BJ (cell line): Measurements from ENCODE around the gene GPR108. TPM values are rescaled to one million over a fixed set of nuclear protein-coding genes. Genes with fewer than 3 reads are reported as not detected.

Experiments used
- CTCF ChIA-PET: fragments of 350-600 bp; formaldehyde crosslinking; extraction: SDS; loops from one replicate; lab custom pipeline; 2021; ENCODE audit warnings: antibody characterized with exemption, inconsistent platforms; lab: Yijun Ruan, JAX
- POLR2A ChIA-PET: fragments of 300-600 bp; sonication (Branson Sonifier 250); formaldehyde crosslinking; extraction: SDS; loops from one replicate; lab custom pipeline; 2021; ENCODE audit warnings: antibody characterized with exemption; lab: Charles Lee
- DNase-seq: peaks from one replicate; pipeline ENCODE4 v3.0.0-alpha.2; 2011; ENCODE audit warnings: low read depth
- H3K27me3 ChIP-seq: 2 replicates; pipeline ENCODE4 v1.6.0; 2011; ENCODE audit warnings: low read length; ENCODE audit not compliant: control insufficient read depth, insufficient read depth
- H3K36me3 ChIP-seq: 2 replicates; pipeline ENCODE4 v1.5.1; 2011; ENCODE audit warnings: low read length; ENCODE audit not compliant: control insufficient read depth, insufficient read depth
- H3K4me3 ChIP-seq: 2 replicates; pipeline ENCODE4 v1.5.1; 2011; ENCODE audit warnings: low read depth, mild to moderate bottlenecking, control low read depth, low read length
- polyA plus RNA-seq: library from polyadenylated mRNA; depleted of rRNA; stranded (reverse); fragments of >200 nt; gene quantifications from 2 replicates; pipeline ENCODE4 v1.2.3, GENCODE V29; 2011
- TF ChIP-seq, protein P1 (sequence below): IDR thresholded peaks from 2 replicates; pipeline ENCODE4 v1.5.1; 2011; ENCODE audit warnings: low read depth, mild to moderate bottlenecking, control low read depth, inconsistent platforms, low read length, moderate library complexity; ENCODE audit not compliant: insufficient read depth

The GPR108 gene
- polyA plus RNA-seq, 1 experiment: 71.4 TPM

DNA sequence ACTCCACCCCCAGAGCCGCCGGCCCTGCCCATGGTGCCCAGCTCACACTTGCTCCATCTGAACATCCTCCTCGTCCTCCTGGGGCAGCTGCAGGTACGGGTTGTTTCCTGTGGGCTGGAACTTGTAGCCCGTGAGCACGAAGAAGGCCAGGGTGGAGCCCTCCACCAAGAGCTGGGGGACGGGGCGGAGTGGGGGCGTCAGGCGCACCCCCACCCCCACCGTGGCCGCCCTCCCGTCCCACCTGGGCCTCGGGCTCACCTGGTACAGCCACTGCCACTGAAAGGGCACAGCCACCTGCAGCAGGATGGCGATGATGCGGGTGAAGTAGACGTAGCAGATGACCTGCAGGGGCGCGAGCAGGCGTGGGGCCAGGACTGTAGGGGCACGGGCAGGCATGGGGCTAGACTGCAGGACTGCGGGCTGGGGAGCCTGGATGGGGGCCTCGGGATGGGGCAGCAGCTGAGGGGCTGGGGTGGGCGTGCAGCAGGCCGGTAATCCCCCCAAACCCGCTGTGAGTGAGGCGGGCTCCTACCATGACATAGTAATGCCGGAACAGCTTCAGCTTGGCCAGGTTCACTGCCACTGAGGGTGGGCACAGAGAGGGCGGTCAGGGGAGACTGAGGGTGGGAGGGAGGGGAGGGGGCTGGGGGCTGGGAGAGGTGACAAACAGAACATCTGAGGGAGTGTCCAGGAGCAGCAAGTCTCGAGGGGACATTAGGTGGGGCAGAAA, 6.3 kb downstream of the GPR108 start:
- Histone ChIP-seq H3K4me3 (no peak overlapping the region), H3K36me3 (peaks cover 13% of the 10 kb centered on the region), H3K27me3 (no peaks in the 10 kb centered on the region)
- ChIA-PET POLR2A (no interaction called here), CTCF (no interaction called here)
- DNase-seq: no peak
- TF ChIP-seq, protein P1, sequence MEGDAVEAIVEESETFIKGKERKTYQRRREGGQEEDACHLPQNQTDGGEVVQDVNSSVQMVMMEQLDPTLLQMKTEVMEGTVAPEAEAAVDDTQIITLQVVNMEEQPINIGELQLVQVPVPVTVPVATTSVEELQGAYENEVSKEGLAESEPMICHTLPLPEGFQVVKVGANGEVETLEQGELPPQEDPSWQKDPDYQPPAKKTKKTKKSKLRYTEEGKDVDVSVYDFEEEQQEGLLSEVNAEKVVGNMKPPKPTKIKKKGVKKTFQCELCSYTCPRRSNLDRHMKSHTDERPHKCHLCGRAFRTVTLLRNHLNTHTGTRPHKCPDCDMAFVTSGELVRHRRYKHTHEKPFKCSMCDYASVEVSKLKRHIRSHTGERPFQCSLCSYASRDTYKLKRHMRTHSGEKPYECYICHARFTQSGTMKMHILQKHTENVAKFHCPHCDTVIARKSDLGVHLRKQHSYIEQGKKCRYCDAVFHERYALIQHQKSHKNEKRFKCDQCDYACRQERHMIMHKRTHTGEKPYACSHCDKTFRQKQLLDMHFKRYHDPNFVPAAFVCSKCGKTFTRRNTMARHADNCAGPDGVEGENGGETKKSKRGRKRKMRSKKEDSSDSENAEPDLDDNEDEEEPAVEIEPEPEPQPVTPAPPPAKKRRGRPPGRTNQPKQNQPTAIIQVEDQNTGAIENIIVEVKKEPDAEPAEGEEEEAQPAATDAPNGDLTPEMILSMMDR: no peak

DNA sequence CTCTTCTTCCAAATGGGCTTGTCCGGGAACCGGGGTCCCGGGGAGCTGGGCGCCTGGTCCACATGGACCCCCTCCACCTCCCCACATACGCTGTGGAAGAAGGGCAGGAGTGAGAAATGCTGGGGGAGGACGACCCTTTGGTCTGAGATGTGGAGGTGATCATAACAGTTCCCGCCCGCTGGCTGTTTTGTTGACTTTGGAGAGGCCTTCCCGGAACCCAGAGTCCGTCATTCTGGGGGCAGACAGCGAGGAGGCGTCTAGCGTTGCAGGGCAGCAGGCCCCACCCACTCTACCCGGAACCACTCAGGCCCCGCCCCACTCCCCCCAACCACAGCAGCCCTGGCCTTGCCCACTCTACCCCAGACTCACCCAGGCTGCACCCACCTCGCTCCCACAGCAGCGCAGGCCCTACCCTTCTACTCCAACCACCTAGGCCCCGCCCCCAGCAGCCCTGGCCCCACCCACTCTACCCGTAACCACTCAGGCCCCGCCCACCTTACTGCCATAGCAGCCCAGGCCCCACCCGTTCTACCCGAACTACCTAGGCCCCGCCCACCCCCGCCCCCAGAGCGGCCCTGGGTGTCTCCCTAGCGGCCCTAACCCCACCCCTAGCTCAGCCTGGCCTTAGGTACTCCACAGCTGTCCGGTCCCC, 7.1 kb downstream of the GPR108 start:
- POLR2A ChIA-PET: no interaction called here
- H3K27me3 ChIP-seq: no peaks in the 10 kb centered on the region
- DNase-seq: no peak
- peaks cover 13% of the 10 kb centered on the region for H3K36me3 ChIP-seq
- TF ChIP-seq, protein P1: no peak
- CTCF ChIA-PET: no interaction called here
- H3K4me3 ChIP-seq: no peak overlapping the region

DNA sequence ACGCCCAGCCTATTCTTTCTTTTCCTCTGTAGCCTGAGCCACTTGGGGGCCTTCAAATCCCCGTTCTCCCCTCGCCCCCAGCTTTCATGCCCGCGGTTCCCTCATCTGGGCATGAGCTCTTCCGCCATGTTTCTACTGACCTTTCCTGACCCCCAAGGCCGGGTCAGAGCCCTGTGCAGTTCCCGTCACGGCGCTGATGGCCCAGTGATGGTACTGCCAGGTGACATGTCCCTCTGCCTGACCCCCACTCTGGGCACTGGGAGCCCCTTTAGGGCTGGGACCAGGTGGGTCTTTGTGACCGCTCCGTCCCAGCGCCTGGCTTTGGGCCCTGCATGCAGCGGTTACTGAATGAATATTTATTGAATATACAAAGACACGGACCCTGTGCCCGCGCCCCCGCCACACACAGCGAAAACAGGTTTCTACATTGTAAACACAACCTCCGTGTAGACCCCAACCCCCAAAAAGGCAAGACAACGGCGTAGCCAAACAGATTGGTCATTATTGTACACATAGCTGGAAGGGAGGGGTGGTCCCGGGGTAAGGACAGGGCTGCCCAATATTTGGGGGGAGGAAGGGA, 7.7 kb downstream of the GPR108 start:
- TF ChIP-seq, protein P1: no peak
- CTCF ChIA-PET: interaction anchor here (1.3 kb wide), 1 partner anchor 8 kb away, joined by 4 read pairs; the partner anchor contains the start of gene GPR108
- POLR2A ChIA-PET: no interaction called here
- Histone ChIP-seq H3K36me3 (peaks cover 13% of the 10 kb centered on the region), H3K4me3 (no peak overlapping the region), H3K27me3 (no peaks in the 10 kb centered on the region)
- DNase-seq: no peak

DNA sequence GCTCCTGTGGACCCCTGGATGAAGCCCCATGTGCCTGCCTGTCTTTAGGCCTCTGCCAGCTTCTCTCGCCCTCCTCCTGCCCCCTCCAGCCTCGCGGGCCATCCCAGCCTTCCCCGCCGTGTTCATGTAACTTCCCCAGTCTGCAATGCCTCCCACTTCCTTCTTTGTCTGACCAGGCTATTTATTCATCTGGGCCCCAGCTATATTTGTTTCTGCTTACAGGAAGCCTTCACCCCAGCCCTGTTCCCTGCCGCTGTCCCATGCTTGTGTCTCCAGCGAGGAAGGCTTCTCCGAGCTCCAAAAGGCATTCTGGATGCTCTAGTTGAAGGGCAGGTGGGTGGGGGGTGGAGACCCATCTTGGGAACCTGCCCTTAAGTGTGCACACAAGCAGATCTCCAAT, 9.0 kb downstream of the GPR108 start:
- POLR2A ChIA-PET: no interaction called here
- CTCF ChIA-PET: interaction anchor here (0.5 to 1.3 kb wide), 4 partner anchors 8 to 654 kb away, joined by 3 to 5 read pairs (median 4); partner anchors contain the start of gene GPR108
- no peak overlapping the region for H3K4me3 ChIP-seq
- no peak for DNase-seq
- H3K27me3 ChIP-seq: no peaks in the 10 kb centered on the region
- TF ChIP-seq, protein P1: no peak
- peaks cover 10% of the 10 kb centered on the region for H3K36me3 ChIP-seq
